Measurements from ENCODE around the gene ACY1. TPM values are rescaled to one million over a fixed set of nuclear protein-coding genes. Genes with fewer than 3 reads are reported as not detected.
A peak's percentile ranks its signal among the peaks of the same experiment; 100 is the strongest.

ACY1 gene
- total and polyA plus RNA-seq, 2 of the 13 experiments (the other 11 are each of a cell fraction or from before 2014, with no cell fraction given): 113 to 162 TPM

DNA sequence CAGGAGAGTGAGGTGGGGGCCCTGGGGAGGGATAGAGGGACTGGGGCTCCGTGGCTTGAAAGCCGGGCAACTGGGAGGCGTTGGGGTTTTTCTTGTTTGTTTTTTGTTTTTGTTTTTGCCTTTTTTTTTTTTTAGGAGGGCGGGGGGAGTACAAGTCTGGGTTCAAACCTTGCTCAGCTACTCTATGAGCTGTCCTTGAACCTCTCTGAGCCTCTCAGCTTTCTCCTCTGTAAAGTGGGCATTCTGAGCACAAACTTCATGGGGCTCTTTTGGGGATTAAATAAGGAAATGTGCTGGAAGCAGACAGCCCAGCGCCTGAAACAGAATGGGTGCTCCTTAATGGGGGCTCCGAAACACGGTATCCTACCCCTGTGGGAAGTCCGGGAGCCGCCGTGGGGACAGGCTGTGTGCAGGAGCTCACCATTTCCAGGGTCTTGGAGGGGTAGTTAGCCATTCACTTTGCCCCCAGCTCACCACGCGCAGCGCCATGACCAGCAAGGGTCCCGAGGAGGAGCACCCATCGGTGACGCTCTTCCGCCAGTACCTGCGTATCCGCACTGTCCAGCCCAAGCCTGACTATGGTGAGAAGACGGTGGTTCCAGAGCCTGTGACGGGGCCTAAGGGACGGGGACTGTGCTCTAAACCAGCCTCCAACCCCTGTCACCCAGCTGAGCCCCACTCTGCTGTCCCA is 388 bp downstream of the ACY1 start (continued):
- TF ChIP-seq, protein P1, sequence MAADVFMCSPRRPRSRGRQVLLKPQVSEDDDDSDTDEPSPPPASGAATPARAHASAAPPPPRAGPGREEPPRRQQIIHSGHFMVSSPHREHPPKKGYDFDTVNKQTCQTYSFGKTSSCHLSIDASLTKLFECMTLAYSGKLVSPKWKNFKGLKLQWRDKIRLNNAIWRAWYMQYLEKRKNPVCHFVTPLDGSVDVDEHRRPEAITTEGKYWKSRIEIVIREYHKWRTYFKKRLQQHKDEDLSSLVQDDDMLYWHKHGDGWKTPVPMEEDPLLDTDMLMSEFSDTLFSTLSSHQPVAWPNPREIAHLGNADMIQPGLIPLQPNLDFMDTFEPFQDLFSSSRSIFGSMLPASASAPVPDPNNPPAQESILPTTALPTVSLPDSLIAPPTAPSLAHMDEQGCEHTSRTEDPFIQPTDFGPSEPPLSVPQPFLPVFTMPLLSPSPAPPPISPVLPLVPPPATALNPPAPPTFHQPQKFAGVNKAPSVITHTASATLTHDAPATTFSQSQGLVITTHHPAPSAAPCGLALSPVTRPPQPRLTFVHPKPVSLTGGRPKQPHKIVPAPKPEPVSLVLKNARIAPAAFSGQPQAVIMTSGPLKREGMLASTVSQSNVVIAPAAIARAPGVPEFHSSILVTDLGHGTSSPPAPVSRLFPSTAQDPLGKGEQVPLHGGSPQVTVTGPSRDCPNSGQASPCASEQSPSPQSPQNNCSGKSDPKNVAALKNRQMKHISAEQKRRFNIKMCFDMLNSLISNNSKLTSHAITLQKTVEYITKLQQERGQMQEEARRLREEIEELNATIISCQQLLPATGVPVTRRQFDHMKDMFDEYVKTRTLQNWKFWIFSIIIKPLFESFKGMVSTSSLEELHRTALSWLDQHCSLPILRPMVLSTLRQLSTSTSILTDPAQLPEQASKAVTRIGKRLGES (CRISPR knock-in tag; IDR thresholded peaks at IDR 0.05; ENCODE audit: borderline replicate concordance): no peak
- TF ChIP-seq SMYD3 (CRISPR knock-in tag; IDR thresholded peaks at IDR 0.05) (no peak), ATRX (CRISPR knock-in tag; IDR thresholded peaks at IDR 0.05; ENCODE audit: borderline replicate concordance) (no peak), ZNF143 (CRISPR knock-in tag; IDR thresholded peaks at IDR 0.05) (no peak), PRDM10 (CRISPR knock-in tag; IDR thresholded peaks at IDR 0.05; ENCODE audit: low read depth) (no peak), ZFP36L1 (CRISPR knock-in tag; IDR thresholded peaks at IDR 0.05) (no peak), NFKB2 (CRISPR knock-in tag; IDR thresholded peaks at IDR 0.05; ENCODE audit: borderline replicate concordance) (no peak), CAMTA2 (CRISPR knock-in tag; IDR thresholded peaks at IDR 0.05; ENCODE audit: borderline replicate concordance) (no peak), ZNF792 (CRISPR knock-in tag; IDR thresholded peaks at IDR 0.05) (no peak), ZNF33B (CRISPR knock-in tag; IDR thresholded peaks at IDR 0.05) (no peak), ZNF773 (CRISPR knock-in tag; IDR thresholded peaks at IDR 0.05; ENCODE audit: borderline replicate concordance) (0 out of 2 replicates have a peak, but pooled peaks have one; percentile 3), ZNF501 (CRISPR knock-in tag; IDR thresholded peaks at IDR 0.05) (no peak), TAF1 (CRISPR knock-in tag; IDR thresholded peaks at IDR 0.05) (no peak), SRSF1 (optimal IDR thresholded peaks at IDR 0.05; ENCODE audit: low read depth, low read length) (peak; percentile 89), KLF16 (CRISPR knock-in tag; IDR thresholded peaks at IDR 0.05) (no peak), NFE2 (CRISPR knock-in tag; IDR thresholded peaks at IDR 0.05) (no peak), ZNF768 (CRISPR knock-in tag; IDR thresholded peaks at IDR 0.05) (no peak), ZNF670 (CRISPR knock-in tag; IDR thresholded peaks at IDR 0.05; ENCODE audit: borderline replicate concordance) (0 out of 2 replicates have a peak, but pooled peaks have one; percentile 70), PPARG (CRISPR knock-in tag; conservative IDR thresholded peaks at IDR 0.05) (no peak), ETV5 (CRISPR knock-in tag; IDR thresholded peaks at IDR 0.05; ENCODE audit: borderline replicate concordance) (no peak)
- TF ChIP-seq, protein P2, sequence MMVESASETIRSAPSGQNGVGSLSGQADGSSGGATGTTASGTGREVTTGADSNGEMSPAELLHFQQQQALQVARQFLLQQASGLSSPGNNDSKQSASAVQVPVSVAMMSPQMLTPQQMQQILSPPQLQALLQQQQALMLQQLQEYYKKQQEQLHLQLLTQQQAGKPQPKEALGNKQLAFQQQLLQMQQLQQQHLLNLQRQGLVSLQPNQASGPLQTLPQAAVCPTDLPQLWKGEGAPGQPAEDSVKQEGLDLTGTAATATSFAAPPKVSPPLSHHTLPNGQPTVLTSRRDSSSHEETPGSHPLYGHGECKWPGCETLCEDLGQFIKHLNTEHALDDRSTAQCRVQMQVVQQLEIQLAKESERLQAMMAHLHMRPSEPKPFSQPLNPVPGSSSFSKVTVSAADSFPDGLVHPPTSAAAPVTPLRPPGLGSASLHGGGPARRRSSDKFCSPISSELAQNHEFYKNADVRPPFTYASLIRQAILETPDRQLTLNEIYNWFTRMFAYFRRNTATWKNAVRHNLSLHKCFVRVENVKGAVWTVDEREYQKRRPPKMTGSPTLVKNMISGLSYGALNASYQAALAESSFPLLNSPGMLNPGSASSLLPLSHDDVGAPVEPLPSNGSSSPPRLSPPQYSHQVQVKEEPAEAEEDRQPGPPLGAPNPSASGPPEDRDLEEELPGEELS (CRISPR knock-in tag; IDR thresholded peaks at IDR 0.05): no peak

All from HepG2 (cell line).